ENCODE measurements around the gene S100A4.

DNA sequence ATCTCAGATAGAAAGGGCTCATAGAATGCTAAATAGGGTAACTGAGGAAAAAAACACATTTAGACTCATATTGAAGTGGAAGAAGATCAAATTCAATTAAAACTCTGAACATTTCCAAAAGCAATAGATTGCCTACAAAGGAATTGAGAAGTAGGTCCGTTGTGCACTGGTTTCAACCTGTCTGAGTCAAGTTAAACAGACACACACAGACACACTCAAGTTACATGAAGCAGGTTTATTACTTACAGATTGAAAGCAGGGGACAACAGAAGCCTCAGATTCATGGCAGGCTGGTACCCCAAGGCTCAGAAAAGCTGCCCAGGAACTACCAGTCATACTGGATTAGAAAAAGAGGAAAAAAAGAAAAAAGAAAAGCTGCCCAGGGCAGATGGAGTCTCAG, 40.7 kb upstream of the S100A4 start:
- TF ChIP-seq, protein P1, sequence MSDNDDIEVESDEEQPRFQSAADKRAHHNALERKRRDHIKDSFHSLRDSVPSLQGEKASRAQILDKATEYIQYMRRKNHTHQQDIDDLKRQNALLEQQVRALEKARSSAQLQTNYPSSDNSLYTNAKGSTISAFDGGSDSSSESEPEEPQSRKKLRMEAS (IDR thresholded peaks at IDR 0.05) = no peak
- TF ChIP-seq POLR2AphosphoS5 (IDR thresholded peaks at IDR 0.05; ENCODE audit: low read depth, low read length) = no peak
- TF ChIP-seq SRF (IDR thresholded peaks at IDR 0.05; ENCODE audit: low read depth) = no peak
- TF ChIP-seq, protein P2, sequence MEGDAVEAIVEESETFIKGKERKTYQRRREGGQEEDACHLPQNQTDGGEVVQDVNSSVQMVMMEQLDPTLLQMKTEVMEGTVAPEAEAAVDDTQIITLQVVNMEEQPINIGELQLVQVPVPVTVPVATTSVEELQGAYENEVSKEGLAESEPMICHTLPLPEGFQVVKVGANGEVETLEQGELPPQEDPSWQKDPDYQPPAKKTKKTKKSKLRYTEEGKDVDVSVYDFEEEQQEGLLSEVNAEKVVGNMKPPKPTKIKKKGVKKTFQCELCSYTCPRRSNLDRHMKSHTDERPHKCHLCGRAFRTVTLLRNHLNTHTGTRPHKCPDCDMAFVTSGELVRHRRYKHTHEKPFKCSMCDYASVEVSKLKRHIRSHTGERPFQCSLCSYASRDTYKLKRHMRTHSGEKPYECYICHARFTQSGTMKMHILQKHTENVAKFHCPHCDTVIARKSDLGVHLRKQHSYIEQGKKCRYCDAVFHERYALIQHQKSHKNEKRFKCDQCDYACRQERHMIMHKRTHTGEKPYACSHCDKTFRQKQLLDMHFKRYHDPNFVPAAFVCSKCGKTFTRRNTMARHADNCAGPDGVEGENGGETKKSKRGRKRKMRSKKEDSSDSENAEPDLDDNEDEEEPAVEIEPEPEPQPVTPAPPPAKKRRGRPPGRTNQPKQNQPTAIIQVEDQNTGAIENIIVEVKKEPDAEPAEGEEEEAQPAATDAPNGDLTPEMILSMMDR (IDR thresholded peaks at IDR 0.05 in 2 of 3, conservative IDR thresholded peaks at IDR 0.05 in 1 of 3; ENCODE audit: borderline replicate concordance in 1 of 3, insufficient read depth in 1 of 3, low read depth in 2 of 3, low read length in 2 of 3) = no peak
- no peak for TF ChIP-seq POLR2A (IDR thresholded peaks at IDR 0.05; ENCODE audit: borderline replicate concordance, extremely low read depth, insufficient read depth, insufficient read length)
- no peak for TF ChIP-seq JUND (IDR thresholded peaks at IDR 0.05)
- TF ChIP-seq EZH2 (IDR thresholded peaks at IDR 0.05) = no peak
- TF ChIP-seq RAD21 (IDR thresholded peaks at IDR 0.05; ENCODE audit: low read depth) = no peak
- TF ChIP-seq, protein P3, sequence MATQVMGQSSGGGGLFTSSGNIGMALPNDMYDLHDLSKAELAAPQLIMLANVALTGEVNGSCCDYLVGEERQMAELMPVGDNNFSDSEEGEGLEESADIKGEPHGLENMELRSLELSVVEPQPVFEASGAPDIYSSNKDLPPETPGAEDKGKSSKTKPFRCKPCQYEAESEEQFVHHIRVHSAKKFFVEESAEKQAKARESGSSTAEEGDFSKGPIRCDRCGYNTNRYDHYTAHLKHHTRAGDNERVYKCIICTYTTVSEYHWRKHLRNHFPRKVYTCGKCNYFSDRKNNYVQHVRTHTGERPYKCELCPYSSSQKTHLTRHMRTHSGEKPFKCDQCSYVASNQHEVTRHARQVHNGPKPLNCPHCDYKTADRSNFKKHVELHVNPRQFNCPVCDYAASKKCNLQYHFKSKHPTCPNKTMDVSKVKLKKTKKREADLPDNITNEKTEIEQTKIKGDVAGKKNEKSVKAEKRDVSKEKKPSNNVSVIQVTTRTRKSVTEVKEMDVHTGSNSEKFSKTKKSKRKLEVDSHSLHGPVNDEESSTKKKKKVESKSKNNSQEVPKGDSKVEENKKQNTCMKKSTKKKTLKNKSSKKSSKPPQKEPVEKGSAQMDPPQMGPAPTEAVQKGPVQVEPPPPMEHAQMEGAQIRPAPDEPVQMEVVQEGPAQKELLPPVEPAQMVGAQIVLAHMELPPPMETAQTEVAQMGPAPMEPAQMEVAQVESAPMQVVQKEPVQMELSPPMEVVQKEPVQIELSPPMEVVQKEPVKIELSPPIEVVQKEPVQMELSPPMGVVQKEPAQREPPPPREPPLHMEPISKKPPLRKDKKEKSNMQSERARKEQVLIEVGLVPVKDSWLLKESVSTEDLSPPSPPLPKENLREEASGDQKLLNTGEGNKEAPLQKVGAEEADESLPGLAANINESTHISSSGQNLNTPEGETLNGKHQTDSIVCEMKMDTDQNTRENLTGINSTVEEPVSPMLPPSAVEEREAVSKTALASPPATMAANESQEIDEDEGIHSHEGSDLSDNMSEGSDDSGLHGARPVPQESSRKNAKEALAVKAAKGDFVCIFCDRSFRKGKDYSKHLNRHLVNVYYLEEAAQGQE (IDR thresholded peaks at IDR 0.05; ENCODE audit: low read depth) = no peak
- no peak for TF ChIP-seq CEBPB (IDR thresholded peaks at IDR 0.05; ENCODE audit: low read depth)
- no peak for TF ChIP-seq YY1 (IDR thresholded peaks at IDR 0.05; ENCODE audit: extremely low read depth, insufficient replicate concordance, low read depth, low read length)
